Hippocampal formation (tissue), 2 donors: ENCODE data around the gene C1orf167.

Experiments
- DNase-seq, 2 donors: peaks; one replicate each; lab custom pipeline; 2025; lab: John Stamatoyannopoulos, UW

Gene C1orf167

GRCh38 chr1:11835441-11836225 lies 73.6 kb downstream of the C1orf167 start:
- no peak for DNase-seq

DNA sequence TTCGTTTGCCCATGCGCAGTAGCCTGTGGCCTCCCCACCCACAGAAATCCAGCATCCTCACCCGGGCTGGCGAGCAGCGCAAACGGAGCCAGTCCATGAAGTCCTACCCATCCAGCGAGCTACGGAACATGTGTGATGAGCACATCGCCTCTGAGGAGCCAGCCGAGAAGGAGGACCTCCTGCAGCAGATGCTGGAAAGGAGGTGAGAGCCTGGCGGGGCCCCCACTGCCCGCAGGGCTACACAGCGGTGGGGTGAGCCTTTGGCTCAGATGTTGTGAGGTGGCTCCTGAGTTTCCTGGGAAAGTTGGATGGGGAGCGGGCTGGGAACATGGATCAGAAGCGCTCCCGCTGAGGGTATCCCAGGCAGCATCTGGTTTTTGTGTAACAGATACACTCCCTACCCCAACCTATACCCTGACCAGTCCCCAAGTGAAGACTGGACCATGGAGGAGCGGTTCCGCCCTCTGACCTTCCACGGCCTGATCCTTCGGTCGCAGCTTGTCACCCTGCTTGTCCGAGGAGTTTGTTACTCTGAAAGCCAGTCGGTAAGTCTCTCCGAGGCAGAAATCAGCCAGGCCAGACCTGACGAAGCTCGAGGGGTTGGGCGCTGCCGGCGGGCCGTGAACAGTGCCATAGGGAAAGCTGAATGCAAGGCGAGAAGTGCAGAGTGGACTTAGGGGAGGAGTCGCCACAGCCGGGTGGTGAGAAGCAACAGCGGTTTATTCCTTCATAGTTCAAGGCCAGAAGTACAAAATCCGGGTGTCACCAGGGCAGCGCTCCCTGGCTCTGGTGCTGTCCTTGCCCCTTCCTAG lies 75.2 kb downstream of the C1orf167 start:
- DNase-seq, result no peak

DNA sequence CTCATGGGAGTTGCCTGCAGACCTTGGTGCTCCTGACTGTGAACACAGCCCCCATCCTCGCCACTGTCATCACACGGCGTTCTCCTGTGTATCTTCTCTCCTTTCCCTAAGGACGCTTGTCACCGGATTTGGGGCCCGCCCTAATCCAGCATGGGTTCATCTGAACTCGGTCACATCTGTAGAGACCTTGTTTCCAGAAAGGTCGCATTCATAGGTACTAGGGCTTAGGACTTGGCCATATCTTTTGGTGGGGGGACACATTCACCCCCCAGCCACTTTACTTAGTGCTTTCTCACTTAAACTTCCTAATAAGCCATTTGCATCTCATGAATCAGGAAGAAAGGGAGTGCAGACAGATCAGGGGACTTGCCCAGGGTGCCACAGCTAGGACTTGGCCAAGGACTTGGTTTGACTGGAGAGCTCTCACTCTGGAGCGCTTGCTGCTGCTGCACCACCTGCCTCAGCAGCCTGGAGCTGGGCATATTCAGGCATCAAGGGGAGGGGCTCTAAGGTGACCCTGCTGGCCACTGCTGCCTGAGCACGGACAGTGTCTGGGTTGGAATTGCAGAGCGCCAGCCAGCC lies 75.9 kb downstream of the C1orf167 start:
- DNase-seq, result no peak

- DNase-seq, result peak; percentile 55 to 64
These were observed 76.6 kb downstream of the C1orf167 start for GRCh38 chr1:11838349-11839272.
